HepG2 (cell line): Measurements from ENCODE around the gene HRH3. TPM values are rescaled to one million over a fixed set of nuclear protein-coding genes. Genes with fewer than 3 reads are reported as not detected.
A peak's percentile ranks its signal among the peaks of the same experiment; 100 is the strongest.

ENCODE experiments used
- FOXA1 ChIP-seq, 2 experiments: fragments of 450-650 bp in 1 of 2; sonication (generic) in 1 of 2; formaldehyde crosslinking in 1 of 2; IDR thresholded peaks; 2 replicates each; pipeline versions ENCODE4 v1.4.0 to v1.6.1; 2016 to 2020; ENCODE audit warnings: missing genetic modification reagents in 1 of 2
- SAP130 ChIP-seq: IDR thresholded peaks from 2 replicates; pipeline ENCODE4 v1.6.1; 2016; ENCODE audit warnings: low read depth
- SOX6 ChIP-seq, 2 experiments: fragments of 450-650 bp in 1 of 2; sonication (generic) in 1 of 2; formaldehyde crosslinking in 1 of 2; IDR thresholded peaks; 2 replicates each; pipeline versions ENCODE4 v1.4.0 to v1.6.1; 2017 to 2020; ENCODE audit warnings: antibody characterized with exemption in 1 of 2, mild to moderate bottlenecking in 1 of 2, missing genetic modification reagents in 1 of 2
- WIZ ChIP-seq: sonication (generic); formaldehyde crosslinking; IDR thresholded peaks from 2 replicates; pipeline ENCODE4 v1.5.1; 2020; ENCODE audit warnings: mild to moderate bottlenecking, missing genetic modification reagents
- ZNF746 ChIP-seq: sonication (generic); formaldehyde crosslinking; IDR thresholded peaks from 2 replicates; pipeline ENCODE4 v1.8.0; 2022; ENCODE audit warnings: mild to moderate bottlenecking, missing genetic modification reagents
- ZNF788 ChIP-seq: sonication (generic); formaldehyde crosslinking; IDR thresholded peaks from 2 replicates; pipeline ENCODE4 v1.5.0; 2020; ENCODE audit warnings: mild to moderate bottlenecking, missing genetic modification reagents, borderline replicate concordance
- polyA plus RNA-seq, 8 experiments: library from polyadenylated mRNA; depleted of rRNA in 3 of 8; stranded (reverse) in 7 of 8; unstranded in 1 of 8; fragments of >200 nt; fragmentation: Illumina TruSeq in 4 of 8; extraction: Trizol in 4 of 8; gene quantifications; 2 replicates each; pipeline versions ENCODE4 v1.2.1 to v1.2.3, GENCODE V29; 2011 to 2016; ENCODE audit warnings: low read depth in 4 of 8, missing spikeins in 1 of 8, mixed read lengths in 1 of 8; ENCODE audit not compliant: insufficient read depth in 1 of 8
- total RNA-seq, 5 experiments: library from RNA; depleted of rRNA; stranded (reverse); fragments of >200 nt; fragmentation: Illumina TruSeq; extraction: Trizol; gene quantifications; 2 replicates each; pipeline ENCODE4 v1.2.3, GENCODE V29; 2016; ENCODE audit warnings: low read depth in 1 of 5
- TF ChIP-seq, protein P1 (sequence below): sonication (generic); formaldehyde crosslinking; IDR thresholded peaks from 2 replicates; pipeline ENCODE4 v1.5.0; 2020; ENCODE audit warnings: missing genetic modification reagents, mild to moderate bottlenecking, borderline replicate concordance
- TF ChIP-seq, protein P2 (sequence below), 2 experiments: sonication (generic) in 1 of 2; formaldehyde crosslinking in 1 of 2; IDR thresholded peaks; 2 replicates each; pipeline versions ENCODE4 v1.6.1 to v1.9.0; 2014 to 2022; ENCODE audit warnings: antibody characterized with exemption in 1 of 2, borderline replicate concordance in 1 of 2, inconsistent platforms in 1 of 2, low read depth in 1 of 2, missing genetic modification reagents in 1 of 2
- TF ChIP-seq, protein P3 (sequence below): sonication (generic); formaldehyde crosslinking; IDR thresholded peaks from 2 replicates; pipeline ENCODE4 v1.4.0; 2020; ENCODE audit warnings: mild to moderate bottlenecking, missing genetic modification reagents
- TF ChIP-seq, protein P4 (sequence below): sonication (generic); formaldehyde crosslinking; IDR thresholded peaks from 2 replicates; pipeline ENCODE4 v1.4.0; 2020; ENCODE audit warnings: missing genetic modification reagents, low read depth, mild to moderate bottlenecking, borderline replicate concordance
- TF ChIP-seq, protein P5 (sequence below): sonication (generic); formaldehyde crosslinking; IDR thresholded peaks from 2 replicates; pipeline ENCODE4 v1.9.0; 2022; ENCODE audit warnings: missing genetic modification reagents, mild to moderate bottlenecking, borderline replicate concordance
- TF ChIP-seq, protein P6 (sequence below): IDR thresholded peaks from 2 replicates; pipeline ENCODE4 v1.6.1; 2016; ENCODE audit warnings: missing compliant biosample characterization, missing genetic modification reagents, borderline replicate concordance
- TF ChIP-seq, protein P7 (sequence below): sonication (generic); formaldehyde crosslinking; IDR thresholded peaks from 2 replicates; pipeline ENCODE4 v1.4.0; 2020; ENCODE audit warnings: mild to moderate bottlenecking, missing genetic modification reagents

HRH3 gene
- total and polyA plus RNA-seq, 2 of the 13 experiments (the other 11 are each of a cell fraction or from before 2014, with no cell fraction given), result 0.18 TPM; not detected in 1

DNA sequence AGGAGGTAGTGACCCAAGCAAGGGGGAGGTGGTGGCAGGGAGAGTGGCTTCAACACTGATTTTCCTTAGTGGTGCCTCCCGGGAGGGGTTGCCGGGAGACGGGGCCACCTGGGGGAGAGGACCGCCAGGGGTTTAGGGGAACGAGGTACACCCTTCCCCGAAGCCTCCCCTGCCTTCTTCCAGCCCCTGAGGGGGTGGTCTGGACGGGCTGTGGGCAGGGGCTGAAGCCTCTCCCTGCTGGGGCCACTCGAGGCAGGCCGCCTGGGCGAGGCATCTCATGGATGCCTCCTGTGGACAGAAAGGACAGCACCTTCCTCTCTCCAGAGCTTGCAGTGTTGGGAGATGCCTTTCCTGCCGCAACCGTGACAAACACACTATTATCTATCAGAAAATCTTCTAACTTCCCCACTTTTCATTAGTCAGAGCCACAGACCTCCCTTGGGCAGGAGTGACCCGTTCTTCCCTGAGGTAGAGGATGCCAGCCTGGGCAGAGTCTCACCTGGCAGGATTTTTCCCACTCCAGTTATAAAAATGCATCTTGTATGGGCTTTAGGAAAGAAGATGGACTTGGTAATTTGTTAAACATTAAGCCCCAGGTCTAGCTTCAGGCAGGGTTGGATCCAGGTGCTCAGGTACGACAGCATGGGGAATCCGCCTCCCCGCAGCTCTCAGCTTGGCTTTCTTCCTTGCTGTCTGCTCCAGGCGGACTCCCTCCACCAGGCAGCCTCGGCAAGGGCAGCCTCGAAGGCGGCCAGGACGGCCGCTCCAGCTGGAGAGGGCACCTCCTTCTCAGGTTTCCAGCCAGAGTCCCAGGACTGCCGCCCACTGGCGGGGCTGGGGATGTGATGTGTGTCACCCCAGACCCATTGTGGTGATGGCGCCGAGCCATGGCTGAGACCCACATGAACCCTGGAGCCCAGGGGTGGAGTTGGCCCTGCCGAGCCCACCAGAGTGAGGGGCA lies 11.0 kb downstream of the HRH3 start (continued):
- TF ChIP-seq SOX6 (IDR thresholded peaks at IDR 0.05) (no peak), SOX6 (CRISPR knock-in tag; IDR thresholded peaks at IDR 0.05) (0 out of 2 replicates have a peak, but pooled peaks have one; percentile 17), ZNF788 (CRISPR knock-in tag) (peak; percentile 45; the same call in 1 of the 2 replicates), SAP130 (CRISPR knock-in tag) (peak; percentile 50; the same call in 1 of the 2 replicates), WIZ (CRISPR knock-in tag) (no peak), ZNF746 (0 out of 2 replicates have a peak, but pooled peaks have one; percentile 11), FOXA1 (IDR thresholded peaks at IDR 0.05) (no peak), FOXA1 (CRISPR knock-in tag; IDR thresholded peaks at IDR 0.05) (0 out of 2 replicates have a peak, but pooled peaks have one; percentile 4)
- TF ChIP-seq, protein P1, sequence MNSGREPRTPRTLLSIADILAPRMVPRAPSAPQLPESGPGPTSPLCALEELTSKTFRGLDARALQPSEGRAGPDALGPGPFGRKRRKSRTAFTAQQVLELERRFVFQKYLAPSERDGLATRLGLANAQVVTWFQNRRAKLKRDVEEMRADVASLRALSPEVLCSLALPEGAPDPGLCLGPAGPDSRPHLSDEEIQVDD (CRISPR knock-in tag), result 0 out of 2 replicates have a peak, but pooled peaks have one; percentile 36
- TF ChIP-seq, protein P2, sequence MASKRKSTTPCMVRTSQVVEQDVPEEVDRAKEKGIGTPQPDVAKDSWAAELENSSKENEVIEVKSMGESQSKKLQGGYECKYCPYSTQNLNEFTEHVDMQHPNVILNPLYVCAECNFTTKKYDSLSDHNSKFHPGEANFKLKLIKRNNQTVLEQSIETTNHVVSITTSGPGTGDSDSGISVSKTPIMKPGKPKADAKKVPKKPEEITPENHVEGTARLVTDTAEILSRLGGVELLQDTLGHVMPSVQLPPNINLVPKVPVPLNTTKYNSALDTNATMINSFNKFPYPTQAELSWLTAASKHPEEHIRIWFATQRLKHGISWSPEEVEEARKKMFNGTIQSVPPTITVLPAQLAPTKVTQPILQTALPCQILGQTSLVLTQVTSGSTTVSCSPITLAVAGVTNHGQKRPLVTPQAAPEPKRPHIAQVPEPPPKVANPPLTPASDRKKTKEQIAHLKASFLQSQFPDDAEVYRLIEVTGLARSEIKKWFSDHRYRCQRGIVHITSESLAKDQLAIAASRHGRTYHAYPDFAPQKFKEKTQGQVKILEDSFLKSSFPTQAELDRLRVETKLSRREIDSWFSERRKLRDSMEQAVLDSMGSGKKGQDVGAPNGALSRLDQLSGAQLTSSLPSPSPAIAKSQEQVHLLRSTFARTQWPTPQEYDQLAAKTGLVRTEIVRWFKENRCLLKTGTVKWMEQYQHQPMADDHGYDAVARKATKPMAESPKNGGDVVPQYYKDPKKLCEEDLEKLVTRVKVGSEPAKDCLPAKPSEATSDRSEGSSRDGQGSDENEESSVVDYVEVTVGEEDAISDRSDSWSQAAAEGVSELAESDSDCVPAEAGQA (IDR thresholded peaks at IDR 0.05; ENCODE audit: low read depth), result no peak
- TF ChIP-seq, protein P2 (CRISPR knock-in tag; IDR thresholded peaks at IDR 0.05; ENCODE audit: borderline replicate concordance), result no peak
- TF ChIP-seq, protein P3, sequence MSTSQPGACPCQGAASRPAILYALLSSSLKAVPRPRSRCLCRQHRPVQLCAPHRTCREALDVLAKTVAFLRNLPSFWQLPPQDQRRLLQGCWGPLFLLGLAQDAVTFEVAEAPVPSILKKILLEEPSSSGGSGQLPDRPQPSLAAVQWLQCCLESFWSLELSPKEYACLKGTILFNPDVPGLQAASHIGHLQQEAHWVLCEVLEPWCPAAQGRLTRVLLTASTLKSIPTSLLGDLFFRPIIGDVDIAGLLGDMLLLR (CRISPR knock-in tag), result 0 out of 2 replicates have a peak, but pooled peaks have one; percentile 35
- TF ChIP-seq, protein P4, sequence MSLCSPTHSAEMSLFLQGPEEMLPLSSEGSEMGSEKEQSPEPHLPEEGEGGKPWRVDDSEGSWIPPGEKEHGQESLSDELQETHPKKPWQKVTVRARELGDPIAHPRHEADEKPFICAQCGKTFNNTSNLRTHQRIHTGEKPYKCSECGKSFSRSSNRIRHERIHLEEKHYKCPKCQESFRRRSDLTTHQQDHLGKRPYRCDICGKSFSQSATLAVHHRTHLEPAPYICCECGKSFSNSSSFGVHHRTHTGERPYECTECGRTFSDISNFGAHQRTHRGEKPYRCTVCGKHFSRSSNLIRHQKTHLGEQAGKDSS (CRISPR knock-in tag), result 0 out of 2 replicates have a peak, but pooled peaks have one; percentile 54
- TF ChIP-seq, protein P5, sequence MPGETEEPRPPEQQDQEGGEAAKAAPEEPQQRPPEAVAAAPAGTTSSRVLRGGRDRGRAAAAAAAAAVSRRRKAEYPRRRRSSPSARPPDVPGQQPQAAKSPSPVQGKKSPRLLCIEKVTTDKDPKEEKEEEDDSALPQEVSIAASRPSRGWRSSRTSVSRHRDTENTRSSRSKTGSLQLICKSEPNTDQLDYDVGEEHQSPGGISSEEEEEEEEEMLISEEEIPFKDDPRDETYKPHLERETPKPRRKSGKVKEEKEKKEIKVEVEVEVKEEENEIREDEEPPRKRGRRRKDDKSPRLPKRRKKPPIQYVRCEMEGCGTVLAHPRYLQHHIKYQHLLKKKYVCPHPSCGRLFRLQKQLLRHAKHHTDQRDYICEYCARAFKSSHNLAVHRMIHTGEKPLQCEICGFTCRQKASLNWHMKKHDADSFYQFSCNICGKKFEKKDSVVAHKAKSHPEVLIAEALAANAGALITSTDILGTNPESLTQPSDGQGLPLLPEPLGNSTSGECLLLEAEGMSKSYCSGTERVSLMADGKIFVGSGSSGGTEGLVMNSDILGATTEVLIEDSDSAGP (CRISPR knock-in tag), result peak; percentile 48; the same call in 1 of the 2 replicates
- TF ChIP-seq, protein P6, sequence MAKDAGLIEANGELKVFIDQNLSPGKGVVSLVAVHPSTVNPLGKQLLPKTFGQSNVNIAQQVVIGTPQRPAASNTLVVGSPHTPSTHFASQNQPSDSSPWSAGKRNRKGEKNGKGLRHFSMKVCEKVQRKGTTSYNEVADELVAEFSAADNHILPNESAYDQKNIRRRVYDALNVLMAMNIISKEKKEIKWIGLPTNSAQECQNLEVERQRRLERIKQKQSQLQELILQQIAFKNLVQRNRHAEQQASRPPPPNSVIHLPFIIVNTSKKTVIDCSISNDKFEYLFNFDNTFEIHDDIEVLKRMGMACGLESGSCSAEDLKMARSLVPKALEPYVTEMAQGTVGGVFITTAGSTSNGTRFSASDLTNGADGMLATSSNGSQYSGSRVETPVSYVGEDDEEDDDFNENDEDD (CRISPR knock-in tag), result peak; percentile 48; the same call in 1 of the 2 replicates
- TF ChIP-seq, protein P7, sequence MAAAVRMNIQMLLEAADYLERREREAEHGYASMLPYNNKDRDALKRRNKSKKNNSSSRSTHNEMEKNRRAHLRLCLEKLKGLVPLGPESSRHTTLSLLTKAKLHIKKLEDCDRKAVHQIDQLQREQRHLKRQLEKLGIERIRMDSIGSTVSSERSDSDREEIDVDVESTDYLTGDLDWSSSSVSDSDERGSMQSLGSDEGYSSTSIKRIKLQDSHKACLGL (CRISPR knock-in tag), result peak; percentile 58; the same call in 1 of the 2 replicates
